NB4 (cell line): Measurements from ENCODE around the gene MEGF11.

Experiments
- CTCF ChIP-seq: IDR thresholded peaks from one replicate; pipeline ENCODE4 v1.5.1; 2012; ENCODE audit warnings: low read depth, low read length
- POLR2A ChIP-seq: IDR thresholded peaks from 2 replicates; pipeline ENCODE4 v1.6.1; 2011; ENCODE audit warnings: mild to moderate bottlenecking; ENCODE audit not compliant: insufficient read length; ENCODE audit errors: extremely low read depth

- TF ChIP-seq CTCF (no peak), POLR2A (no peak)
These were observed 81.1 kb downstream of the MEGF11 start for GRCh38 chr15:66172324-66172980.
